HG02588 (cell line): ENCODE measurements around the gene NRG2.

ENCODE experiments used
- ATAC-seq: cut with Tn5 transposase; IDR thresholded peaks from one replicate; pipeline ENCODE4 v1.9.1; 2021; ENCODE audit warnings: mild to moderate bottlenecking, moderate library complexity; ENCODE audit not compliant: unreplicated experiment

Gene NRG2

DNA sequence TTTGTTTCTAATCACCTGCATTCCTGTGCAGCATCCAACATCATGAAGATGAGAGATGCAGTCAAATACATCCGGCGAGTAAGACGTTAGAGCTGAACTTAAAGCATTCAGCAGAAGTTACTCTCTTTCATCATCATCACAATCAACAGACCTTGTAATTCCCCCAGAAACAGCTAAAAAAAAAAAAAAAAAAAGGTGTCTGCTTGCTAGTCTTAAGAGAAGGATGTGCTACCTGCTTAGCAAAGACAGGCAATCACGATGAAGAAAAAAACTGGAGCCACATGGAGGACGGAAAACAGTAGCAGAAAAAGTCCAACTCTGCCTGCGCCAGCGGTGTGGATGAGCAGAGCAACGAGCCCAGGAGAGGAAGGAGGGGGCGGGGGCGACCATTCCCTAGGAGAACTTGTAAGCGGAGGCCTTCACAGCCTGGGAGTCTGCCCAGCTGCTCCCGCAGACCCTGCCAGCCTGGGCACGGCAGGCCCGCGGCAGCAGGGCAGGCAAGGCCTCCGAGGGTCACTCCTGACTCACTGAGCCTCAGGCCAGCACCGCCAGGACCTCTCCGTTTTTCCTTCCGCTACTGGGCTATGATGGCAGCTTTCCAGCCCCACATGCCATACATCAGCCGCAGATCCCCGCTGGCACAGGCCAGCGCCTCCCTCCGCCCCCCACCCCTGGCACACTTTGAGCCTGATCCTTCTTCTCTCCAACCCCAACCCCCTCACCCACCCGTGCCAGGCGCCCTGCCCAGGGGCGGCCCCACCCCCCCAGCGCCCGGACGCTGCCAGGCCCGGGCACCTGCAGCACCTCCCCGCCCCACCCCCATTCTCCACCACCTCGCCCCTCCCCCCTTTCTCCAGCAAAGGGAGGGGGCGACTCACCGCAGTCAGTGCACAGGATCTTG, 1.4 kb downstream of the NRG2 start:
- no peak for ATAC-seq

DNA sequence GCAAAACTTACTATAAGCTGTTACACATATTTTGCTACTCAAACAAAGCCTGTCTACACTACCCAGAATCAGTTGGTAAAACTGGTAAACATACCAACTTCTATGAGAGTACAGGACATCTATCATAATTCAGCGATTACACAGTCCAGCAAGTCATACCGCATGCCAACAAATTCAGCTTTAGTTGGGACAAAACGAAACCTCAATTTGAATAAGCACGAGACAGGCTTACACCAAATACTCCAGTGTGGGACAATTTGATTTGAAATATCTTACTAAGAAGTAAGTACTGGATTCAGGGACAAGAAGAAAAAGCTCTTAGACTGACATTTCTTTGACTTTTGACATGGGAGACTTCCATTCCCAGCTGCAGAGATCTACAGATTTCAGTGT, 2.0 kb downstream of the NRG2 start:
- ATAC-seq, result no peak

DNA sequence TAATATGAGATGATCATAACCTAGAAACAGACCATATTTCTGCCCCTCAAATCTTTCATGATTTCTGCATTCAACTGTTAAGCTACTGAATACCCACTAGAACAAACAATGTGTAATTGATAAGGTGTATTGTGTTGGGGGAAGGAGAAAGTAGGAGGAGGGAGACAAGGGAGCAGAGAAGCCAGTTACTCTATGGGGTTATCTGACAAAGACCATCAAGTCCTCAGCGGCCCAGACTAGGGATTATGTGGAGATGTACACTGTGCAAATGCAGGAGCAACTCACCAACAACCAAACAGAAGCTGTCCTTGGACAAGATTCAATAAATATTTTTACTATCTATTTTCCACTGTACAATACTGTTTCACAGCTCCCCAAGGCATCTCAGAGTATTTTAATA, 2.7 kb downstream of the NRG2 start:
- no peak for ATAC-seq

DNA sequence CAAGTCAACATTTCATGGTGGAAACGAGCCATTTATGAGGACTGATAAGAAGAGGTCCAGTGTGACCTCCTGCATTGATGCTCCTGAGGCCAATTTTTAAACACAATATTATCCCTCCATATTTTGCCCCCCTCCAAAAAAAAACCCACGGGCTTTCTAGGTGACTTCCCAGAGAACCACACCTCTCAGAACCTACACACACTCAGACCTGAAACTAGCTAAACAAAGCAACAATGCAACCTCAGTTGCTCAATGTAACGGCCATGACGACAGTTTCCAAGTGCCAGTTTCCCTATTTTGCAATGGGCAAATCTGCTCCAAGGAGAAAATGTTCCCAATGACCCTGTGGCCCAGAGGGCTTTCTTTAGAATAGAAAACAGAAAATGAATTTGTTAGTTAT, 3.5 kb downstream of the NRG2 start:
- no peak for ATAC-seq

DNA sequence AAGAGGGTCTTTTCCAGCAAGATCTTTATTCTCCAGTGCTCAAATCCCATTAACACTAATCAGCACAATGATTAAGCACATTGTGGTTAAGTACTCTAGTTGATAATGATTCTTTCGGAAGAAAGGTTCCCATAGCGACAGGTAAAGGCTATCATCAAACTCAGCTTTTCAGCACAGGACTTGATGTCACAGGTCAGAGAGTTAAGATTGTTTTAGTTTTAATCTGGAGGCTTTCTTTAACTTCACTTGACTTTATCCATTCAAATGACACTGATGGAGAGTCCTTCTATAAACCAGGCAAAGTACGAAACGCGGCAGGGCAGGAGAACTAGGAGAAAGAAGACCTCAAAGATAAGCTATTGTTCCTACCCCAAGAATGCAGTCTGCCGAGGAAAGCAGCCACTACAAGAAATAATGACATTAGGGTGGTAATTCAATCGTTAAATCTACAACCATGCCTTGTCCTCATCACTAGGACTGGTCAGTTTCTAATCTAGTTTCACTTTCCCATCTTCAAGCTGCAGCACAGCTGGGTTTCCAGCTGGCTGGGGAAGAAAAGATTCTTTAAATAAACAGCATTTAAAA, 4.6 kb downstream of the NRG2 start:
- no peak for ATAC-seq

DNA sequence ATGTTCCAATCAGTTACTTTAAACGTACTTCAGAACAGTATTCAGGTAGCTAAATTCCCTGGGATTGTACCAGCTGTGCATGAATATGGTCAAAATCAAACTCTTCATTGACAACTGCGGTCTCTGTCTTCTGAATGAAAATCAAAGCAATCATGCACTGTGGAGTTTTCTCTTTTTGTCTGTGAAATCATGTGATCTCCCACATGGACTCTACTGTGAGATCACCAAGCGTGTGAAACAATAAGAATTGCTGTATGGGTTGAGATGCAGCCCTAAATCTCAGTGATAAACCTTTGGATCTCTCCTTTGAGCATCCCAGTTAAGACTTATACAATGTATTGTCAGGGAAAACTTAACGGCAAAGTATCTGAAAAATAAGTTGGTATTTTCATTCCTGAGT, 6.1 kb downstream of the NRG2 start:
- ATAC-seq, result no peak

DNA sequence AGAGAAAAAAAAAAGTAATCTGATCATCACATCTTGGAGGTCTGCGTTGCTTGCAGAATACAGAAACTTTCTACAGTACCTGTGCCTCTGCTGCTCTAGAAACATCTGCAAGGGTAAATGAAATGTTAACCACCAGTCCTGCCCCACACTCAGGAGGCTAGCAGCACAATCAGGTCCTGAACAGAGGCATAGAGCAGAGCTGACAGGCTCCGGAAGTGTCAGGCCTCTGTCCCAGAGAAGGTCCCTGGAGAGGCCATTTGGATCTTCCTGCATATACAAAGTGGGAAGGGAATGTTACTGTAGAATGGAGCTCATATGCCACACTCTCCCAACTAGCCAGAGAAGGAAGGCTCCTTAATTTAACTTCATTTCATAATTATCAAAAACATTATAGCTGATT, 7.2 kb downstream of the NRG2 start:
- no peak for ATAC-seq

DNA sequence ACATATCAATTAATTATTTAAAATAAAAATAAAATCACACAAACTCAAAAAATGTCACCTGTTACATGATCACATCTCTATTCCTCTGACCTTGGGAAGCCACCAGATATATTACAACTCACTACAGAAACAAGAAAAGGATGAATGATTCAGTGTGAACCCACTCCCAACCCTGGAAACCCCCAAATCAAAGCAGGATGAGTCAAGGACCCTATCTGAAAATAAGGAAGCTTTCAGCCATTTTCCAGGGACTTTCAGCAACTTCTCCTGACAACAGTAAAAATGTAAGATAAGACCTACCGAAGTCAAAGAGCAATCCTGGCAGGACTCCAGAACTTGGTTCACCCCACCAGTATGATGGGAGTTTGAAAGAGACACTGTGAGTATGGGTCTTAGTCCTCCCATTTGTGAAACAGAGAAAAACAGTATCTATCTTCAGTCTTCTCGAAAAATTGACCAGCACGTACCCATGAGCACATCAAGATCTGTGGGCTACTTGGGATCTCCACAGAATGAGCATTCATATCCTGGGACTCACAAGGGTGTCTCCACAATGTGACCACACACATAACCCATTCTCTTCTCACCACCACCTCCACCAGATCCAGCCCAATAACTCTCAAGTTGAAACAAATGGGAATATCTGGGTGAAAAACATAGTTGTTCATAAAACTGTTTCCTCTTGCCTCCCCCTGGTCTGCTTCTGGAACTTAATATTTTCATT, 9.9 kb downstream of the NRG2 start:
- no peak for ATAC-seq

DNA sequence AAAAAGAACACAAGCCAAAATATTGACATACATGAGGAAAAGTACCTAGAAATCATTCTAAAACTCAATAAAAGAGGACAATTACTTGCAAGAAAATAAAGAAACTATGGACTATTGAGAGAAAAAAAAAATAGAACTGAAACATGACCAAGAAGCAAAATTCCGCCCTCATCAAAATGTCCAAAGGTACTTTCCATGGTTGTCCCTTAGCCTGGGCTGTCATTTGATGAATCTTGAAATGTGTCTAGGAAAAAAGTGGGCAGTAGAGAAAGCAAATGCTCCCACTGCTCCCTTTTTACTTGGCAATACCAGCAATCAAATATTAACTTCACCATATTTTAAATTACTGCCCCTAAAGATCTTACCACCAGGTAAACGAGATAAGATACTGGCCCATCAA, 10.8 kb downstream of the NRG2 start:
- ATAC-seq, result no peak

DNA sequence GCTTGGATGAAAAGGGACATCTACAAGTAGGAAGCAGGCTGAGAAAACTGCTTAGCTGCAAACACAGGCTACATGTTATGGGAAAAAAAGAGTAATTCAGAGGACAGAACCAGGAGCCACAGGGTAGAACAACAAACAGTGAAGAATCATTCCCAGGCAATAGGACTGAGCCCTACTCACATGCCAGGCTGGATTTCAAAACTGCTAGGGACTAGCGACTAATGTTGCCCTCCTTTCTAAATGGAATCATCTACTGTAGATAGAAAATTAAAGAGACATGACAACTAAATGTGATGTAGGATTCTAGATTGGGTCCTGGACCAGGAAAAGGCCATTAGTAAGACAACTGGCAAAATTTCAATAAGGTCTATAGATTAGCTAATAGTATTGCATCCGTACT, 15.3 kb downstream of the NRG2 start:
- no peak for ATAC-seq

DNA sequence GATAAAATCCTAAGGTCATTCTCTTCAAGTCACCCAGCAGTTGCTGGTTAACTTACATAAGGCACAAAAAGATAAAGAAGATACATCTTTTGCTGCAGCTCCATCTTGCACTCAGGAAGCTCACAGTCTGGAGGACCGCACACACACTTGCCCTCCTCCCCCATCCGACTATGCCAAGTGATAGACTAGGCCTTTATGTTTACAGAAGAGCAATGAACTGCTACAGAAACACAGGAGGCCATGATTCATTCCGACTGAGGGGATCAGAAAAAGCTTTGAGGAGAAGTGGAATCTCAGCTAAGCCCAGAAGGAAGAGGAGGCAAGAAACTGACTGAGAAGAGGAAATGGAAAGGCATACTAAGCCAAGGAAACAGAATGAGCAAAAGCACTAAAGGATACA, 17.4 kb downstream of the NRG2 start:
- no peak for ATAC-seq

DNA sequence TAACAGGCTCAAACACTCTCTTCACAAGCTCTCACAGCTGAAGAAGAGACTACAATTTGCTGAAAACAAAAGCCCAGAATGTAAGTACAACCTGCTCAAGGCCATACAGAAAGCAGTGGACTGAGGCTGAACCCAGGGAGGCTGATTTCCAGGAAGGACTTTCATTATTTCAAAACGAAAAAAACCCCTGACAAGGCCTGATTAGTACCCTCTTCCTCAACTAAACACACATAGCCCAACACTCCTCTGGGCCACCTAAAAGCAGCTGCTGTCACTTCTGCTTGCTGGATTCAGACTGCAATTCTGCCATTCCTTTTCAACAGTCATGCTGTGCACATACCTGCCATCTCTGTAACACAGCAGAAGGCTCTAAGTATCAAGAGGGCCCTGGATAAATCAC, 18.2 kb downstream of the NRG2 start:
- ATAC-seq, result no peak

DNA sequence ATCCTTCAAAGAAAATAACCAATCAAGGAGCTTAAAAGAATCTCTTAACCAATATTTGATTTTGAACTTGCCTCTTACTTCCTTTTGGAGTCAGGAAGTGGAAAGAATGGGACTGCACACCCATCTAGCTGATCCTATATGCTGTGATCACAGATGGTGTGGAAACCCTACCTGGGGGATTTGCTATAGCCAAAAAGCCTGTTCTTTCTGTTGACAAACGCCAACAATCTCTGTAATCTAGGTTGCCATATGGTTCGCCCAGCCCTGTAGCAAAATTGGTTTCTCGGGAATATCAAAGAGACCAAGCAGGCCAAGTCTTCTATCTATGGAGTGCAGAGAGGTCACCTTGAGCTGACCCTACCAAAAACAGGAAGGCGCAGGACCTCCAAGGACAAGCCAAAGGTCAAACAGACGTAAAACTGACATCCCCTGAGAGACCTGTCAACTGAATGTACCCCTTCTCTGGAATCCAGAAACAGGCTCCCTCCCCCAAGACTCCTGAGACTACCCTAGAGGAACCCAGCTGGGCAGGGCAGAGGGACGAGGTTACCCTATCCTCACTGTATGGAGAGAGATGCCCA, 19.4 kb downstream of the NRG2 start:
- ATAC-seq, result no peak

DNA sequence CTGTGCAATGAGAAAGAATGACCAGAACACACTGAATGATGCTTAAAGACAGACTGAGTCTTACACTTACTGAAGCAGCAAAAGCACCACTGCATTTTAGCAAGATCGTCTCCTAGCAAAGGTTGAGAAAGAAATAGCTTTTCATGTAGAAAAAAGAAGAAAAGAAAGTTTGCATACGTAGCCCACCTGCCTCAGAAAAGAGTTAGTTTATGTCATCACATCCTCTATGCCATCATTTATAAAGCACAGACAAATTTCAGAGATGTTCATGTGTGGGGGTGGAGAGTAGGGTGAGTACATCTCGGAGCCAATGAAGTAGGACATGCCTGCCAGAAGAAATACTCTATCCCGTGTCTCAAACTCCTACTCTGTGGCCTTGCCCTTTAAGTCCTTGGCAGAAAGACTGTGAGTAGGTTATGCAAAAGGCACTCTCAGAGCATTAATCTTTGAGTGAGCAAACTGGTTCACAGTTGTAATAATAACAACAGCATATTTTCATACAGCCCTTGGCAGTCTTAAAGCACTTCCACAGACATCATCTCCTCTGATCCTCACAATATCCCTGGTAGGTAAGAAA, 22.4 kb downstream of the NRG2 start:
- ATAC-seq, result no peak

DNA sequence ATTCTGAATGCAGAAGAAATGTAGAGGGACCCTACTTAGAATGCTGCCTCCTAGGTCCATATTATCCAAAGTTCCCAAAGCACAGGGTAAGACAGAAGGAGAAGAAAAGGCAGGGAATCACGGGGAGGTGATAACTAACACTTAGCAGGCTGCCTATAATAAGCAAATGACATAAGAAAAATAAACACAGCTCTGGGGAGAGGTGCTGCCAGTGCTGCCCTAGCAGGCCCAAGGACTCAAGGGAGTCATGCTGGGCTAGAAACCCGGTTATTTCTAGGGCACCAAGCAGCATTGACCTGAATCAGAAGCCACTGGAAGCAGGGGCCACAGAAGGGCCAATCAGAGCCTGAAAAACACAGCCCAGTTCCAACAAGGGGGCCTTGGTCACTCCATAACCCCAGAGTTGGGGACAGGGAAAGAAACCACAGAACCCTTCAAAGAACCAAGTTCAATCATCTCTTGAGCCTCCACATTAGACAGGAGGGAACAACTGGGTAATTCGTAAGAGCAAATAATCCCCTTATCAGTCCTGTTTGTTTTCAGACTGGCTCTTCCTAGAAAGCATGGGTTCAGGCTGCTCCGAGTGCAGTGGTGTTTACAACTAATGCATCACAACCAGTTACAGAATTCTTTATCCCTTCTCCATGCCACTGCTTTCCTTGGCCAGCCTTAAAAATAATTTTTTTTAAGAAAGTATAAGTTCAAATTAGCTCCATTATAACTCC, 24.0 kb downstream of the NRG2 start:
- ATAC-seq, result no peak

DNA sequence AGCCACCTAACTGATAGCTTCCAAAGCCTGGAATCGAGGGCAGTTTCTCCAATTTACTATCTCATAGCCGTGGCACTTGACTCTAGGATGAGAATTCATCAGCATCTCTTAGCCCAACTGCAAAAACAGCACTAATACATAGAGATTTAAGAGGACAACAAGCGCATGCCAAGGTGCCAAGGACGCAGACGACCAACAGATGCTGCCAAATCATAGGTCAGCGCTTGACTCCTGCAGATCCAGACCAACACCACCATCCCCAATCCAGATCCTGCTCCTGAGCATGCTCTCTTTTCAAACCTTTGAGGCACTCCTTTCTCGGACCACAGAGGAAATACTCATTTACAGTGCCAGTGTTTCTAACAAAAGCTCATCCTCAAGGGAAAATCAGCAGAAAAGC, 24.6 kb downstream of the NRG2 start:
- ATAC-seq, result no peak

DNA sequence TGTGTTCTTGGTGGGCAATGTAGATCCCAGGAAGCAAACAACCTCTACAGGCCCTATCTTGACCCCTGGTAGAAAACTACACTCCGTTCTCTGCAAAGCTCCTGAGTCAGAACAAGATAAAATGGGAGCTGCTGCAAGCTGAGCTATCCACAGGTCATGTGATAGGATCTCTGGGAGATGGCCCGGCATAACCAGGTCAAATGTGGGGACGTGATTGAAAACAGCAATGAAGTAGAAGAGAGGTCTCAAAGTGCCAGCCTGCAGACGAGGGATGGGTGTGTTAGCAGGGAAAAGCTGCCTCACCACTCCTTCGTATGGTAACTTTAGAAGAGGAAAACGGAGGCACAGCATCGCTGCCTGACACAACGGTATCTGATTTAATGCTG, 25.0 kb downstream of the NRG2 start:
- no peak for ATAC-seq

DNA sequence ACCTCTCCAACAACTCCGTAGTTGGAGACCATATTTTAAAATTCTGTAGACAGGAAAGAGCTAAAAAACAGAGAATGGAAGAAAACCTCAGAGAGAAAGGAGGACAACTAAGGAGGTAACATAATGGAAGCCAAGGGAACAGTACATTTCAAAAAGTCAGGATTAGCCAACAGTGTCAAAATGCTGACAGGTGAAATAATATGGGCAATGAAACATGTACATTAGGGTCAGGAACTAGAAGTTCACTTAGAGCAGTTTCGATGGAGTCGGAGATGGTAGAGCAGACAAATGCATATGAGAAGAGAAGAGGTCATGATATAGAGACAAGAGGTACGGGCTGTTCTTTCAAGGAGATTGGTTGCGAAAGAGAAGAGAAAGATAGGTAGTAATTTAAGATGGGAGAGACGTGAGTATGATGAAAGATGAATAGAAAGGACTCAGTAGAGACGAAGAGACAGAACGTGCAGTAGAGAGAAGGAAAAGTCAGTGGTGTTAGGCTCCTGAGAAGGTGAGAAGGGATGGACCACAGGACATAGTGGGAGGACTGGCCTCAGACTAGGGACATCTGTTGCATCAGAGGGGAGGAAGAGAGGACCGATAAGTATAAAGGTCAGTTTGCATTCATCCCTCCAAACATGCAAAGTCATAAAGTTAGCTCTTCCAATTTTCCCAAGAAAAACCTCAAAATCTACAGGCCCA, 25.6 kb downstream of the NRG2 start:
- ATAC-seq, result no peak

DNA sequence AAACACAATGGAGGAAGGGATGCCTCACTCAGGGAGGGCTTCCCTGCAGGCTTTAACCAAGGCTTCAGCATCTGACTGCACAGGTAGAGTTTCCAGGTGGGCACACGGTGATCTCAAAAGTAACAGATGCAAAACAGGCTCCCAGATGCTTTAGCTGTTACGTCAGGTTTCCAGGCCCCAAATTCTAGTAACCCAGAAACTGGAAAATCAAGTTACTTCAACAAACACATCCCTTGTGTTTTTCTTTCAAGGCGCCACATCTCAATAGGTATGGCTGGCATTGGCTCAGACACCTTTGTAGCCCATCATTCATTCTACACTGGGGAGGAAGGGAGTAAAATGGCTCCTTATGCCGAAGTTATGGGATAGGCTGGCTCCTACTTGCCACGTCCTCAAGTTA, 27.4 kb downstream of the NRG2 start:
- no peak for ATAC-seq

DNA sequence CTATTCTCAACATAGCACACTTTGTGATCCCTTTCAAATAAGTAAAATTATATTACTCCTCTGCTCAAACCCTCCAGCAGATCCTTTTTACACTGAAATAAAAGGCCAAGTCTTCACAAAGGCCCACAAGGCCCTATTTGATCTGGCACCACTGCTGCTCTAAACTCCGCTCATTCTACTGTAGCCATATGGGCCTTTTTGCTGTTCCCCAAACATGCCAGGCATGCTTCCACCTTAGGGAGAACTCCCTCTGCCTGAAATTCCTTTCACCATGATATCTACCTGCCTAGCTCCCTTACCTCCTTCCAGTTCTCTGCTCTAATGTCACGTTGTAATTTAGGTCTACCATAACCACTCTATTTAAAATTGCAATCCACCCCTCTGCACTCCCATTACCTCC, 28.3 kb downstream of the NRG2 start:
- no peak for ATAC-seq
